ENCODE results near the gene F2R. TPM values are rescaled to one million over a fixed set of nuclear protein-coding genes. Genes with fewer than 3 reads are reported as not detected.
A peak's percentile ranks its signal among the peaks of the same experiment; 100 is the strongest.
"Not testable (repeated sequence)": the region's sequence is repeated elsewhere in the genome, so short reads cannot be mapped to it uniquely, and the experiment has no call there.

F2R gene
- total RNA-seq, 1 donor = 184 TPM

GRCh38 chr5:76735762-76736545 is 20.0 kb downstream of the F2R start:
- no peak overlapping the region for H3K4me3 ChIP-seq (ENCODE audit: low read depth, low read length)
- no peak for DNase-seq (ENCODE audit: low read depth)
- no peak for TF ChIP-seq CTCF (IDR thresholded peaks at IDR 0.05; ENCODE audit: insufficient read depth, low read length)

GRCh38 chr5:76736679-76737556 is 21.0 kb downstream of the F2R start:
- DNase-seq (ENCODE audit: low read depth) = no peak
- no peak overlapping the region for H3K4me3 ChIP-seq (ENCODE audit: low read depth, low read length)

GRCh38 chr5:76737846-76738245 is 21.9 kb downstream of the F2R start:
- no peak overlapping the region for H3K4me3 ChIP-seq (ENCODE audit: low read depth, low read length)
- TF ChIP-seq CTCF (IDR thresholded peaks at IDR 0.05; ENCODE audit: insufficient read depth, low read length) = no peak
- DNase-seq (ENCODE audit: low read depth) = no peak

More at GRCh38 chr5:76736679-76737556, 21.0 kb downstream of the F2R start:
- no peak for TF ChIP-seq CTCF (IDR thresholded peaks at IDR 0.05; ENCODE audit: insufficient read depth, low read length)

GRCh38 chr5:76741506-76741905 is 25.6 kb downstream of the F2R start:
- H3K4me3 ChIP-seq (ENCODE audit: low read depth, low read length); DNase-seq (ENCODE audit: low read depth): not testable (repeated sequence)

- DNase-seq (ENCODE audit: low read depth) = peak; percentile 49
- no peak overlapping the region for H3K4me3 ChIP-seq (ENCODE audit: low read depth, low read length)
- TF ChIP-seq CTCF (IDR thresholded peaks at IDR 0.05; ENCODE audit: insufficient read depth, low read length) = no peak
Measured at GRCh38 chr5:76742583-76742982, 26.7 kb downstream of the F2R start.

GRCh38 chr5:76744632-76745031 is 28.7 kb downstream of the F2R start:
- H3K4me3 ChIP-seq (ENCODE audit: low read depth, low read length) = no peak overlapping the region
- TF ChIP-seq CTCF (IDR thresholded peaks at IDR 0.05; ENCODE audit: insufficient read depth, low read length) = no peak
- no peak for DNase-seq (ENCODE audit: low read depth)

- no peak for TF ChIP-seq CTCF (IDR thresholded peaks at IDR 0.05; ENCODE audit: insufficient read depth, low read length)
- DNase-seq (ENCODE audit: low read depth) = no peak
- H3K4me3 ChIP-seq (ENCODE audit: low read depth, low read length) = no peak overlapping the region
Measured at GRCh38 chr5:76745670-76746069, 29.7 kb downstream of the F2R start.
